SK-N-MC (cell line): ENCODE data around the gene GALNT7.
"Not testable (repeated sequence)": the region's sequence is repeated elsewhere in the genome, so short reads cannot be mapped to it uniquely, and the experiment has no call there.

Experiments
- DNase-seq: peaks from one replicate; pipeline ENCODE4 v3.0.0-alpha.2; 2011; ENCODE audit warnings: low read depth, low spot score
- H3K27ac ChIP-seq: fragments of 200-600 bp; sonication (generic); 2 replicates; pipeline ENCODE4 v1.5.1; 2016; ENCODE audit warnings: mixed run types
- H3K36me3 ChIP-seq: fragments of 200-600 bp; sonication (generic); 2 replicates; pipeline ENCODE4 v1.6.1; 2017; ENCODE audit warnings: antibody characterized with exemption, low read length, mixed read lengths; ENCODE audit not compliant: insufficient read depth
- H3K4me3 ChIP-seq: fragments of 200-600 bp; sonication (generic); 2 replicates; pipeline ENCODE4 v1.5.1; 2016
- H3K9ac ChIP-seq: fragments of 200-600 bp; sonication (generic); 2 replicates; pipeline ENCODE4 v1.8.0; 2017; ENCODE audit warnings: mixed run types, mixed read lengths; ENCODE audit not compliant: insufficient read length
- H3K9me3 ChIP-seq: fragments of 200-600 bp; sonication (generic); 2 replicates; pipeline ENCODE4 v1.6.1; 2017; ENCODE audit warnings: low read depth, mild to moderate bottlenecking, antibody characterized with exemption, low read length, moderate library complexity, mixed read lengths
- EZH2 ChIP-seq: fragments of 200-600 bp; sonication (generic); IDR thresholded peaks from one replicate; pipeline ENCODE4 v1.6.1; 2017; ENCODE audit warnings: antibody characterized with exemption
- FOXP2 ChIP-seq: optimal IDR thresholded peaks from 2 replicates; pipeline ENCODE3; 2011; ENCODE audit warnings: mild to moderate bottlenecking, moderate library complexity; ENCODE audit not compliant: insufficient read depth; ENCODE audit errors: extremely low read length, control extremely low read depth
- POLR2AphosphoS5 ChIP-seq: IDR thresholded peaks from 2 replicates; pipeline ENCODE4 v1.6.1; 2012; ENCODE audit warnings: mild to moderate bottlenecking, low read depth, low read length, borderline replicate concordance

The GALNT7 gene

GRCh38 chr4:173212379-173212778 is 43.8 kb downstream of the GALNT7 start:
- no peak for DNase-seq
- peaks cover 3% of the 10 kb centered on the region; the same call in 1 of the 2 replicates for H3K36me3 ChIP-seq
- no peak overlapping the region for H3K27ac ChIP-seq
- H3K4me3 ChIP-seq, result no peak overlapping the region
- no peak overlapping the region for H3K9ac ChIP-seq
- no peaks in the 10 kb centered on the region for H3K9me3 ChIP-seq
- no peak for TF ChIP-seq POLR2AphosphoS5
- no peak for TF ChIP-seq FOXP2
- no peak for TF ChIP-seq EZH2

GRCh38 chr4:173213296-173213695 is 44.7 kb downstream of the GALNT7 start:
- DNase-seq, result no peak
- Histone ChIP-seq H3K9me3 (no peaks in the 10 kb centered on the region), H3K9ac (no peak overlapping the region), H3K36me3 (peaks cover 3% of the 10 kb centered on the region; the same call in 1 of the 2 replicates), H3K27ac (no peak overlapping the region), H3K4me3 (no peak overlapping the region)
- no peak for TF ChIP-seq POLR2AphosphoS5
- no peak for TF ChIP-seq FOXP2
- no peak for TF ChIP-seq EZH2

- Histone ChIP-seq H3K36me3 (peaks cover 3% of the 10 kb centered on the region; the same call in 1 of the 2 replicates), H3K9me3 (no peaks in the 10 kb centered on the region), H3K27ac (0 out of 2 replicates have a peak overlapping the region, but pooled peaks have one; percentile 4), H3K9ac (no peak overlapping the region), H3K4me3 (no peak overlapping the region)
- TF ChIP-seq EZH2 (no peak), POLR2AphosphoS5 (no peak), FOXP2 (no peak)
- DNase-seq, result no peak
Measured at GRCh38 chr4:173214231-173214630, 45.6 kb downstream of the GALNT7 start.

- Histone ChIP-seq H3K9me3 (no peaks in the 10 kb centered on the region), H3K27ac (0 out of 2 replicates have a peak overlapping the region, but pooled peaks have one; percentile 4), H3K9ac (no peak overlapping the region), H3K4me3 (no peak overlapping the region), H3K36me3 (peaks cover 3% of the 10 kb centered on the region; the same call in 1 of the 2 replicates)
- TF ChIP-seq FOXP2, result no peak
- no peak for TF ChIP-seq EZH2
- TF ChIP-seq POLR2AphosphoS5, result no peak
- no peak for DNase-seq
Measured at GRCh38 chr4:173214661-173215060, 46.0 kb downstream of the GALNT7 start.

- no peak for TF ChIP-seq FOXP2
- TF ChIP-seq POLR2AphosphoS5, result no peak
- TF ChIP-seq EZH2, result no peak
- Histone ChIP-seq H3K9me3 (no peaks in the 10 kb centered on the region), H3K4me3 (no peak overlapping the region), H3K9ac (no peak overlapping the region), H3K27ac (0 out of 2 replicates have a peak overlapping the region, but pooled peaks have one; percentile 89), H3K36me3 (no peaks in the 10 kb centered on the region; the same call in 1 of the 2 replicates)
- no peak for DNase-seq
Measured at GRCh38 chr4:173217075-173217474, 48.5 kb downstream of the GALNT7 start.

- DNase-seq, result no peak
- TF ChIP-seq FOXP2, result no peak
- TF ChIP-seq POLR2AphosphoS5, result no peak
- TF ChIP-seq EZH2, result no peak
- Histone ChIP-seq H3K9me3 (no peaks in the 10 kb centered on the region), H3K4me3 (peak overlapping the region; percentile 65), H3K36me3 (no peaks in the 10 kb centered on the region; the same call in 1 of the 2 replicates), H3K9ac (peak overlapping the region; percentile 8), H3K27ac (peak overlapping the region; percentile 89)
Measured at GRCh38 chr4:173217727-173218126, 49.1 kb downstream of the GALNT7 start.

GRCh38 chr4:173218411-173219125 is 50.0 kb downstream of the GALNT7 start:
- Histone ChIP-seq H3K4me3 (peak overlapping the region; percentile 65), H3K36me3 (no peaks in the 10 kb centered on the region; the same call in 1 of the 2 replicates), H3K27ac (peak overlapping the region; percentile 89), H3K9ac (peak overlapping the region; percentile 8), H3K9me3 (no peaks in the 10 kb centered on the region)
- TF ChIP-seq EZH2 (no peak), POLR2AphosphoS5 (peak; percentile 42; the same call in 1 of the 2 replicates)
- DNase-seq, result no peak

- H3K36me3 ChIP-seq, H3K9ac ChIP-seq, H3K9me3 ChIP-seq, DNase-seq: not testable (repeated sequence)
- peak overlapping the region; percentile 65; the same call in 1 of the 2 replicates for H3K4me3 ChIP-seq
- peak overlapping the region; percentile 89; the same call in 1 of the 2 replicates for H3K27ac ChIP-seq
Measured at GRCh38 chr4:173219126-173219437, 50.5 kb downstream of the GALNT7 start.

GRCh38 chr4:173223743-173224142 is 55.1 kb downstream of the GALNT7 start:
- Histone ChIP-seq H3K36me3 (no peaks in the 10 kb centered on the region; the same call in 1 of the 2 replicates), H3K4me3 (no peak overlapping the region)
- DNase-seq, result no peak

More at GRCh38 chr4:173223743-173224142, 55.1 kb downstream of the GALNT7 start:
- no peak overlapping the region for H3K9ac ChIP-seq
- TF ChIP-seq POLR2AphosphoS5, result no peak
- no peak for TF ChIP-seq FOXP2
- no peak for TF ChIP-seq EZH2
- no peaks in the 10 kb centered on the region for H3K9me3 ChIP-seq
- H3K27ac ChIP-seq, result no peak overlapping the region; the same call in 1 of the 2 replicates
